HL-60 (cell line): Measurements from ENCODE around the gene TMEM266.

Experiments
- DNase-seq, 2 experiments: peaks; one replicate each; pipeline ENCODE4 v3.0.0-alpha.2; 2010 to 2020; ENCODE audit warnings: low read depth in 1 of 2, low spot score in 1 of 2
- H3K27ac ChIP-seq: fragments of 250-450 bp; sonication (Bioruptor Pico); replicated peaks from 2 replicates; pipeline ENCODE4 v1.5.1; 2020; ENCODE audit warnings: mild to moderate bottlenecking, moderate library complexity
- H3K27me3 ChIP-seq: fragments of 250-450 bp; sonication (Bioruptor Pico); 2 replicates; pipeline ENCODE4 v1.5.1; 2021; ENCODE audit warnings: mild to moderate bottlenecking, moderate library complexity; ENCODE audit not compliant: insufficient read depth, poor library complexity, severe bottlenecking
- H3K4me3 ChIP-seq: replicated peaks from 2 replicates; pipeline ENCODE4 v1.5.1; 2011; ENCODE audit warnings: mild to moderate bottlenecking, control low read depth, low read length; ENCODE audit not compliant: insufficient read depth
- CTCF ChIP-seq: IDR thresholded peaks from one replicate; pipeline ENCODE4 v1.5.1; 2011; ENCODE audit warnings: low read length, control low read depth, inconsistent platforms; ENCODE audit not compliant: insufficient read depth
- GABPA ChIP-seq: IDR thresholded peaks from 2 replicates; pipeline ENCODE4 v1.6.1; 2012; ENCODE audit warnings: low read depth
- POLR2AphosphoS5 ChIP-seq: IDR thresholded peaks from 2 replicates; pipeline ENCODE4 v1.6.1; 2012; ENCODE audit warnings: low read depth
- REST ChIP-seq: IDR thresholded peaks from 2 replicates; pipeline ENCODE4 v1.6.1; 2012; ENCODE audit warnings: low read depth; ENCODE audit not compliant: insufficient replicate concordance
- SPI1 ChIP-seq: IDR thresholded peaks from 2 replicates; pipeline ENCODE4 v1.6.1; 2012; ENCODE audit warnings: low read depth, mild to moderate bottlenecking, borderline replicate concordance

Gene TMEM266

GRCh38 chr15:76155731-76156130, 95.9 kb downstream of the TMEM266 start:
- no peak for DNase-seq
- no peak overlapping the region for H3K4me3 ChIP-seq
- H3K27me3 ChIP-seq: no peaks in the 10 kb centered on the region
- TF ChIP-seq REST: no peak
- no peak for TF ChIP-seq SPI1
- no peak for TF ChIP-seq POLR2AphosphoS5
- TF ChIP-seq CTCF: no peak
- no peak for TF ChIP-seq GABPA
- no peak overlapping the region for H3K27ac ChIP-seq

- H3K4me3 ChIP-seq: no peak overlapping the region
- no peak for TF ChIP-seq SPI1
- TF ChIP-seq REST: no peak
- TF ChIP-seq GABPA: no peak
- no peak for TF ChIP-seq POLR2AphosphoS5
- H3K27ac ChIP-seq: no peak overlapping the region
- no peaks in the 10 kb centered on the region for H3K27me3 ChIP-seq
- no peak for DNase-seq
Measured at GRCh38 chr15:76158226-76158625, 98.4 kb downstream of the TMEM266 start.

GRCh38 chr15:76158815-76159214, 99.0 kb downstream of the TMEM266 start:
- DNase-seq: no peak
- Histone ChIP-seq H3K27me3 (no peaks in the 10 kb centered on the region), H3K27ac (no peak overlapping the region), H3K4me3 (no peak overlapping the region)
- TF ChIP-seq SPI1 (no peak), REST (no peak)

GRCh38 chr15:76159282-76159681, 99.5 kb downstream of the TMEM266 start:
- TF ChIP-seq REST (no peak), POLR2AphosphoS5 (no peak), GABPA (no peak), SPI1 (no peak), CTCF (no peak)
- no peaks in the 10 kb centered on the region for H3K27me3 ChIP-seq
- DNase-seq: no peak
- no peak overlapping the region for H3K4me3 ChIP-seq
- H3K27ac ChIP-seq: no peak overlapping the region
